Vagina (tissue), 2 donors: ENCODE data around the gene RAB28. TPM values are rescaled to one million over a fixed set of nuclear protein-coding genes. Genes with fewer than 3 reads are reported as not detected.

Experiments used
- DNase-seq, 2 donors: peaks; one replicate each; pipeline ENCODE4 v3.0.0-alpha.2; 2017; ENCODE audit errors: extremely low spot score in 2 of 2
- H3K27ac ChIP-seq: fragments of 200-600 bp; sonication (generic); one replicate; pipeline ENCODE4 v1.5.1; 2019
- H3K27me3 ChIP-seq: fragments of 200-600 bp; sonication (generic); one replicate; pipeline ENCODE4 v1.5.1; 2019
- H3K36me3 ChIP-seq, 2 donors: fragments of 200-600 bp; sonication (generic); one replicate each; pipeline ENCODE4 v1.5.1; 2017 to 2019
- H3K4me1 ChIP-seq: fragments of 200-600 bp; sonication (generic); one replicate; pipeline ENCODE4 v1.5.1; 2019
- H3K4me3 ChIP-seq, 2 donors: fragments of 200-600 bp; sonication (generic); 1 replicate in 1 of 2; 2 replicates in 1 of 2; pipeline ENCODE4 v1.5.1; 2016 to 2019
- H3K9me3 ChIP-seq: fragments of 200-600 bp; sonication (generic); one replicate; pipeline ENCODE4 v1.5.1; 2019
- CTCF ChIP-seq, 3 experiments: fragments of 450-650 bp in 2 of 3; fragments of 200-600 bp in 1 of 3; sonication (generic) in 1 of 3; IDR thresholded peaks; one replicate each; pipeline ENCODE4 v1.5.1; 2017 to 2019; ENCODE audit warnings: antibody characterized with exemption in 3 of 3, mild to moderate bottlenecking in 2 of 3, moderate library complexity in 2 of 3
- POLR2A ChIP-seq, 2 donors: fragments of 450-650 bp; IDR thresholded peaks; one replicate each; pipeline ENCODE4 v1.6.1; 2017; ENCODE audit warnings: antibody characterized with exemption in 2 of 2, mild to moderate bottlenecking in 2 of 2, moderate library complexity in 2 of 2
- POLR2AphosphoS5 ChIP-seq, 2 donors: sonication (generic); formaldehyde crosslinking; IDR thresholded peaks; one replicate each; pipeline ENCODE4 v1.9.0; 2017; ENCODE audit warnings: antibody characterized with exemption in 2 of 2, mild to moderate bottlenecking in 2 of 2, low read depth in 1 of 2; ENCODE audit not compliant: insufficient read depth in 1 of 2
- intact Hi-C: fragments of 100-400 bp; cut with DNase I; formaldehyde crosslinking; loops from one replicate; pipeline ENCODE4 v1.15.1; 2023
- total RNA-seq: library from RNA; depleted of rRNA; stranded (reverse); fragments of >200 nt; gene quantifications from one replicate; pipeline ENCODE4 v1.2.3, GENCODE V29; 2016

Gene RAB28
- total RNA-seq, 1 donor from 2014 or later: 182 TPM

- Histone ChIP-seq H3K27ac (no peak overlapping the region), H3K9me3 (no peaks in the 10 kb centered on the region), H3K4me1 (no peaks in the 10 kb centered on the region), H3K4me3 (no peak overlapping the region), H3K36me3 (peaks cover 0 to 3% of the 10 kb centered on the region in 2 donors), H3K27me3 (no peaks in the 10 kb centered on the region)
- no peak for DNase-seq
- no peak for TF ChIP-seq POLR2AphosphoS5 (IDR thresholded peaks at IDR 0.05; ENCODE audit: insufficient read depth in 1 of 2, low read depth in 1 of 2)
- no peak for TF ChIP-seq POLR2A (IDR thresholded peaks at IDR 0.05)
- TF ChIP-seq CTCF (IDR thresholded peaks at IDR 0.05): no peak
- intact Hi-C loops: no loop called here
Observed at GRCh38 chr4:13476152-13476551, 8.0 kb downstream of the RAB28 start.

- intact Hi-C loops: no loop called here
- no peak for DNase-seq
- H3K27me3 ChIP-seq: no peaks in the 10 kb centered on the region
- H3K9me3 ChIP-seq: no peaks in the 10 kb centered on the region
- no peak for TF ChIP-seq POLR2AphosphoS5 (IDR thresholded peaks at IDR 0.05; ENCODE audit: insufficient read depth in 1 of 2, low read depth in 1 of 2)
- TF ChIP-seq CTCF (IDR thresholded peaks at IDR 0.05): no peak
- no peak for TF ChIP-seq POLR2A (IDR thresholded peaks at IDR 0.05)
- no peak overlapping the region for H3K27ac ChIP-seq
- H3K4me1 ChIP-seq: no peaks in the 10 kb centered on the region
- peaks cover 0 to 3% of the 10 kb centered on the region in 2 donors for H3K36me3 ChIP-seq
- no peak overlapping the region for H3K4me3 ChIP-seq
Observed at GRCh38 chr4:13471400-13471799, 12.7 kb downstream of the RAB28 start.

- intact Hi-C loops: no loop called here
- TF ChIP-seq POLR2A (IDR thresholded peaks at IDR 0.05) (no peak), CTCF (IDR thresholded peaks at IDR 0.05) (no peak), POLR2AphosphoS5 (IDR thresholded peaks at IDR 0.05; ENCODE audit: insufficient read depth in 1 of 2, low read depth in 1 of 2) (no peak)
- Histone ChIP-seq H3K27me3 (no peaks in the 10 kb centered on the region), H3K27ac (no peak overlapping the region), H3K36me3 (peaks cover 0 to 3% of the 10 kb centered on the region in 2 donors), H3K4me1 (no peaks in the 10 kb centered on the region), H3K9me3 (no peaks in the 10 kb centered on the region), H3K4me3 (no peak overlapping the region)
- no peak for DNase-seq
Observed at GRCh38 chr4:13470379-13470778, 13.8 kb downstream of the RAB28 start.

GRCh38 chr4:13464973-13465372 lies 19.2 kb downstream of the RAB28 start:
- TF ChIP-seq POLR2A (IDR thresholded peaks at IDR 0.05): no peak
- no peak for TF ChIP-seq CTCF (IDR thresholded peaks at IDR 0.05)
- no peak for TF ChIP-seq POLR2AphosphoS5 (IDR thresholded peaks at IDR 0.05; ENCODE audit: insufficient read depth in 1 of 2, low read depth in 1 of 2)
- H3K27me3 ChIP-seq: no peaks in the 10 kb centered on the region
- intact Hi-C loops: no loop called here
- no peaks in the 10 kb centered on the region for H3K4me1 ChIP-seq
- no peaks in the 10 kb centered on the region for H3K9me3 ChIP-seq
- no peak for DNase-seq
- H3K27ac ChIP-seq: no peak overlapping the region
- H3K4me3 ChIP-seq: no peak overlapping the region
- H3K36me3 ChIP-seq: no peaks in the 10 kb centered on the region

- TF ChIP-seq POLR2AphosphoS5 (IDR thresholded peaks at IDR 0.05; ENCODE audit: insufficient read depth in 1 of 2, low read depth in 1 of 2): no peak
- TF ChIP-seq POLR2A (IDR thresholded peaks at IDR 0.05): no peak
- TF ChIP-seq CTCF (IDR thresholded peaks at IDR 0.05): no peak
- Histone ChIP-seq H3K9me3 (no peaks in the 10 kb centered on the region), H3K27ac (no peak overlapping the region), H3K27me3 (no peaks in the 10 kb centered on the region), H3K4me3 (no peak overlapping the region), H3K36me3 (no peaks in the 10 kb centered on the region), H3K4me1 (no peaks in the 10 kb centered on the region)
- intact Hi-C loops: no loop called here
- DNase-seq: no peak
Observed at GRCh38 chr4:13464543-13464942, 19.6 kb downstream of the RAB28 start.
